ENCODE measurements around the gene NRG3.

Gene NRG3

GRCh38 chr10:82440775-82441174 is 565.8 kb downstream of the NRG3 start:
- TF ChIP-seq, protein P1, sequence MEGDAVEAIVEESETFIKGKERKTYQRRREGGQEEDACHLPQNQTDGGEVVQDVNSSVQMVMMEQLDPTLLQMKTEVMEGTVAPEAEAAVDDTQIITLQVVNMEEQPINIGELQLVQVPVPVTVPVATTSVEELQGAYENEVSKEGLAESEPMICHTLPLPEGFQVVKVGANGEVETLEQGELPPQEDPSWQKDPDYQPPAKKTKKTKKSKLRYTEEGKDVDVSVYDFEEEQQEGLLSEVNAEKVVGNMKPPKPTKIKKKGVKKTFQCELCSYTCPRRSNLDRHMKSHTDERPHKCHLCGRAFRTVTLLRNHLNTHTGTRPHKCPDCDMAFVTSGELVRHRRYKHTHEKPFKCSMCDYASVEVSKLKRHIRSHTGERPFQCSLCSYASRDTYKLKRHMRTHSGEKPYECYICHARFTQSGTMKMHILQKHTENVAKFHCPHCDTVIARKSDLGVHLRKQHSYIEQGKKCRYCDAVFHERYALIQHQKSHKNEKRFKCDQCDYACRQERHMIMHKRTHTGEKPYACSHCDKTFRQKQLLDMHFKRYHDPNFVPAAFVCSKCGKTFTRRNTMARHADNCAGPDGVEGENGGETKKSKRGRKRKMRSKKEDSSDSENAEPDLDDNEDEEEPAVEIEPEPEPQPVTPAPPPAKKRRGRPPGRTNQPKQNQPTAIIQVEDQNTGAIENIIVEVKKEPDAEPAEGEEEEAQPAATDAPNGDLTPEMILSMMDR (IDR thresholded peaks at IDR 0.05; ENCODE audit: insufficient read depth, low read depth, low read length, missing control alignments) = no peak
- H3K4me3 ChIP-seq (ENCODE audit: low read depth, low read length) = no peak overlapping the region
- DNase-seq (ENCODE audit: low read depth) = no peak

GRCh38 chr10:82452046-82452445 is 577.1 kb downstream of the NRG3 start:
- H3K4me3 ChIP-seq (ENCODE audit: low read depth, low read length) = no peak overlapping the region
- TF ChIP-seq, protein P1 (IDR thresholded peaks at IDR 0.05; ENCODE audit: insufficient read depth, low read depth, low read length, missing control alignments) = no peak

DNA sequence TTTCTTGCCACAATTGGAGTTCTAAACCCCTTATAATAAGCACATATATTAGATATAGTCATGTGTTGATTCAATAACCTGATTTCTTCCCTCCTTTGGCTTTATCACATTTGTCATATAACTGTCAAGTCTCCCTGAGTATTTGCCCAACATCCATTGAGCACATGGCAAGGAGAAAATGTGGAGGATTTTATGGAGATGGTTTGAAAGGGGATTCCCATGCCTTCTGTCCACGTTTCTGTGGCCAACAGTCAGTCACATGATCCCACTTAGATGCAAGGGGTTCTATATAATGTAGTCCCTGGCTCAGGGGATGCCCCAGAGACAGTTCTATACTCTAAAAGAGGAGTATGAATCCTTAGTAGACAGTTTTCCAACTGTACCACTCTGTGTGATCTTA is 577.7 kb downstream of the NRG3 start:
- TF ChIP-seq, protein P1 (IDR thresholded peaks at IDR 0.05; ENCODE audit: insufficient read depth, low read depth, low read length, missing control alignments) = no peak
- no peak for DNase-seq (ENCODE audit: low read depth)

More at GRCh38 chr10:82452046-82452445, 577.1 kb downstream of the NRG3 start:
- no peak for DNase-seq (ENCODE audit: low read depth)

DNA sequence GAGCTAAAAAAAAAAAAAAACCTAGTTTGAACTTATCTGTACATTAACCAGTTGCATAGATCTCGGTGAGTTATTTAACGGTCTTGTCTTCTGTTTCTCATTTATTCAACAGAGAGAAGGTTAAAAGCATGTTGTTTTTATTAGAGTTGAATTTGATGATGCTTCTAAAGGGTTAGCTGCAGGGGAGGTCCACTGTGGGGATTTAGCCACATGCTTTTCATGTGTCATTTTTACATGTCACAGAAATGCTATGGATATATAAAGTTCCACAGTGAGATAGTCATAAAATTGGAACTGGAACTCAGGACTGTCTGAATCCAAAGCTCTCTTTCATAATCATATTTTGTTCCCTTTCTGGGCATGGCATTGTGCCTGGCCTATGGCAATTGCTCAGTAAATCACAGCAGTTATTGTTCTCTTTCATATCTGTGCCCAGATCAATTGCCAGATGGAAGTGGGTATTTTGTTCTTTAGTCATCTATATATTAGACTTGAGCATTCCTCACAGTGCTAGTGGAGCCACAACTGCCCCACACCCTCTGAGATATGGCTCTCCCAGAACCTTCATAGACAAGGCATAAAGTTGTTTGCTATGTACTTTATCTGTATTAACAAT is 578.8 kb downstream of the NRG3 start:
- no peak for DNase-seq (ENCODE audit: low read depth)
- H3K4me3 ChIP-seq (ENCODE audit: low read depth, low read length) = no peak overlapping the region
- TF ChIP-seq, protein P1 (IDR thresholded peaks at IDR 0.05; ENCODE audit: insufficient read depth, low read depth, low read length, missing control alignments) = no peak

More for the DNA sequence above, 577.7 kb downstream of the NRG3 start:
- H3K4me3 ChIP-seq (ENCODE audit: low read depth, low read length) = no peak overlapping the region

DNA sequence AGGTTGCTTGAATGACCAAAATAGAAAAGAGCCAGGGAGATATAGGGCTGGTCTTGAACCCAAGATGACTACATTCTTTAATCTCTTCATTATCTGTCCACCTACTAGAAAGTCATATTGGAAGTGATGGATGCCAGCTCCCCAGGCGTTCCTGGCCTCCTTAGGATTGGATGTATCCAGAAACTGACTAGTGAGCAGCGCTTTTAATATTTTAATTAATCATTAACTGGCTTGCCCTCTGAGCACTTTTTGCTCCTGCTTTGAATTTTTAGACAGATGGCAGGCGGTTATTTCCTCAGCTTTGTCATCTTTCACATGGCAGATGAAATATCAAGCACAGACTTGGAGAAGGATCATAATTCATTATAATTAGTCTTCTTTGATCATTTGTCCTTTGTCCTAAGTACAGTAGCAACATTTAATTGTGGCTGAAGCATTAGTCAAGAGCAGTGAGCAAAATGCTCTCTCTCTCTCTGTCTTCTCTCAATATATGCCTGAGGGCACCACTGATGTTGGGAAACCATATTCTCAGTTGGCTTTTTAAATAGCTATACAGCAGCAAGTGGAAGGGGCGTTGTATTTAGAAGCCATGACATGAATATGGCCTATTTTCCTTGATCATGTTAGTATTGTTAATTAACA is 588.0 kb downstream of the NRG3 start:
- H3K4me3 ChIP-seq (ENCODE audit: low read depth, low read length) = no peak overlapping the region
- DNase-seq (ENCODE audit: low read depth) = no peak
- TF ChIP-seq, protein P1 (IDR thresholded peaks at IDR 0.05; ENCODE audit: insufficient read depth, low read depth, low read length, missing control alignments) = no peak

DNA sequence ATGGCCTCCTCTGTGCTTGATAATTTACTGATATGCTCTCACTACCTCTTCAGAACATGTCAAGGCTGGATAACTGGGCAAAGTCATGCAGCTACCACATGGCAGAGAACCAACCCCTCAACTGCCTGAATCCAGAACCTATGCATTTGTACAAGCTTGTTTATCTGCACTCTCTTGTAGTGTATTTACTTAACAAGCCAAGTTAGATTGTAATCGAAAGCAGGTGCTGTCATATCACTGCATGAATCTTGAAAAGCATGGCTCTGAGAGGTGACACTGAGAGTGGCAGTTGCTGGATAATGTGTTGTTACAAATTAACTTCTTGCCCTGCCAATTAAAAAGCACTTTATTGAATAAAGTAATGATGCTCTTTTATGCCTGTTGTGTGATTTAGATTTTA is 588.6 kb downstream of the NRG3 start:
- no peak for DNase-seq (ENCODE audit: low read depth)
- TF ChIP-seq, protein P1 (IDR thresholded peaks at IDR 0.05; ENCODE audit: insufficient read depth, low read depth, low read length, missing control alignments) = no peak
- no peak overlapping the region for H3K4me3 ChIP-seq (ENCODE audit: low read depth, low read length)

Data from GM12865 (cell line).